Cardiac muscle cell (in vitro differentiated cells and primary cell): ENCODE data around the gene TOR4A. TPM values are rescaled to one million over a fixed set of nuclear protein-coding genes. Genes with fewer than 3 reads are reported as not detected.
"Not testable (repeated sequence)": the region's sequence is repeated elsewhere in the genome, so short reads cannot be mapped to it uniquely, and the experiment has no call there.

Experiments used
- DNase-seq, 2 donors: peaks; one replicate each; pipeline versions ENCODE4 v3.0.0 to v3.0.0-alpha.2; 2010 to 2017; ENCODE audit warnings: low read depth in 1 of 2, low spot score in 1 of 2
- H3K27ac ChIP-seq: fragments of 200-600 bp; sonication (generic); 2 replicates; pipeline ENCODE4 v1.5.1; 2016
- H3K27me3 ChIP-seq: fragments of 200-600 bp; sonication (generic); 2 replicates; pipeline ENCODE4 v1.6.0; 2016; ENCODE audit warnings: control low read depth
- H3K36me3 ChIP-seq: fragments of 200-600 bp; sonication (generic); 2 replicates; pipeline ENCODE4 v1.5.1; 2016; ENCODE audit warnings: control low read depth
- H3K4me1 ChIP-seq: fragments of 200-600 bp; sonication (generic); 2 replicates; pipeline ENCODE4 v1.8.1; 2017; ENCODE audit warnings: low read depth, mild to moderate bottlenecking, mixed run types
- H3K4me3 ChIP-seq: fragments of 200-600 bp; sonication (generic); 2 replicates; pipeline ENCODE4 v1.5.1; 2016; ENCODE audit warnings: mild to moderate bottlenecking
- H3K9me3 ChIP-seq: fragments of 200-600 bp; sonication (generic); 2 replicates; pipeline ENCODE4 v1.5.1; 2017; ENCODE audit warnings: low read depth, mild to moderate bottlenecking, control low read depth
- CTCF ChIP-seq: IDR thresholded peaks from 2 replicates; pipeline ENCODE4 v1.5.1; 2012; ENCODE audit warnings: low read depth, mild to moderate bottlenecking, low read length
- polyA plus RNA-seq: library from polyadenylated mRNA; unstranded; fragments of >200 nt; fragmentation: Nextera tagmentation; extraction: Ambion mirVana; gene quantifications from 2 replicates; pipeline ENCODE4 v1.2.1, GENCODE V29; 2016
- total RNA-seq: library from RNA; depleted of rRNA; stranded (reverse); fragments of >200 nt; gene quantifications from 2 replicates; pipeline ENCODE4 v1.2.3, GENCODE V29; 2016

Gene TOR4A
- total and polyA plus RNA-seq, 2 experiments from 2014 or later, result 18.5 to 51.4 TPM

DNA sequence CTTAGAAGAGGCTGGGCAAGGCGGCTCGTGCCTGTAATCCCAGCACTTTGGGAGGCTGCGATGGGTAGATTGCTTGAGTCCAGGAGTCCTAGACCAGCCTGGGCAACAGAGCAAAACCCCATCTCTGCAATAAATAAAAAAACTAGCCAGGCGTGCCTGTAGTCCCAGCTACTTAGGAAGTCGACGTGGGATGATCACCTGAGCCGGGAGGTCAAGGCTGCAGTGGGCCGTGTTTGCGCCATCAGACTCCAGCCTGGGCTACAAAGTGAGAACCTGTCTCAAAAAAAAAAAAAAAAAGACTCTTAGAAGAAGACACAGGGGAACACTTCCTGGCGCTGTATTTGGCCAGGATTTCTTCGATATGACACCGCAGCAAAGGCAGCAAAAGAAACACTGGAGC, 48.3 kb downstream of the TOR4A start:
- no peak overlapping the region for H3K4me3 ChIP-seq
- no peak overlapping the region for H3K27ac ChIP-seq
- no peaks in the 10 kb centered on the region for H3K4me1 ChIP-seq
- TF ChIP-seq CTCF, result no peak
- no peaks in the 10 kb centered on the region for H3K9me3 ChIP-seq
- H3K27me3 ChIP-seq, result no peaks in the 10 kb centered on the region
- H3K36me3 ChIP-seq, result no peaks in the 10 kb centered on the region
- DNase-seq, result no peak

DNA sequence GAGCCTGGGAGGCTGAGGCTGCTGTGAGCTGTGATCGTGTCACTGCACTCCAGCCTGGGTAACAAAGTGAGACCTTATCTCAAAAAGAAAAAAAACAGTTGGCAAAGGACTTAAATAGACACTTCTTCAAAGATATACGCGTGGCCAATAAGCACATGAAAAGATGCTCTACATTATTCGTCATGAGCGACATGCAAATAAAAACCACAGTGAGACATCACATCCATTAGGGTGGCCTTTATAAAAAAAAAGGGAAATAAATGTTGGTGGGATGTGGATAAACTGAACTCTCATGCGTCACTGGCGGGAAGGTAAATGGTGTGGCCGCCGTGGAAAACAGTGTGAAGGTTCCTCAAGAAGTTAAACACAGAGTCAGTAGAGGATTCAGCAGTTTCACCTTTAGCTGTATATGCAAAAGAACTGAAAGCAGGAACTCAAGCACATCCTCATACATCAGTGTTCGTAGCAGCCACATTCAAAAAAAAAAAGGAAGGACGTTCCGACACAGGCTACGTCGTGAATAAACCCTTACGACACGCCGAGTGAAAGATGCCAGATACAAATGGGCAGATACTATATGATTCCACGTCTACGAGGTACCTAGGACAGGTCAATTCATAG, 49.0 kb downstream of the TOR4A start:
- H3K36me3 ChIP-seq, result no peaks in the 10 kb centered on the region
- H3K27ac ChIP-seq, result no peak overlapping the region
- H3K9me3 ChIP-seq, result no peaks in the 10 kb centered on the region
- H3K4me1 ChIP-seq, result no peaks in the 10 kb centered on the region
- TF ChIP-seq CTCF, result no peak
- no peak overlapping the region for H3K4me3 ChIP-seq
- DNase-seq, result no peak
- H3K27me3 ChIP-seq, result no peaks in the 10 kb centered on the region

- H3K27me3 ChIP-seq, DNase-seq, H3K27ac ChIP-seq, H3K4me1 ChIP-seq, H3K4me3 ChIP-seq, H3K9me3 ChIP-seq, H3K36me3 ChIP-seq: not testable (repeated sequence)
Measured at GRCh38 chr9:137327641-137328550, 50.4 kb downstream of the TOR4A start.

- H3K27me3 ChIP-seq, H3K27ac ChIP-seq, H3K36me3 ChIP-seq, DNase-seq, H3K4me1 ChIP-seq, H3K4me3 ChIP-seq, H3K9me3 ChIP-seq: not testable (repeated sequence)
Measured at GRCh38 chr9:137329590-137329989, 52.1 kb downstream of the TOR4A start.

GRCh38 chr9:137330689-137331088, 53.2 kb downstream of the TOR4A start:
- Histone ChIP-seq H3K36me3 (no peaks in the 10 kb centered on the region), H3K27me3 (no peaks in the 10 kb centered on the region), H3K4me3 (no peak overlapping the region), H3K27ac (no peak overlapping the region), H3K9me3 (no peaks in the 10 kb centered on the region), H3K4me1 (no peaks in the 10 kb centered on the region)
- TF ChIP-seq CTCF, result no peak
- DNase-seq, result no peak

DNA sequence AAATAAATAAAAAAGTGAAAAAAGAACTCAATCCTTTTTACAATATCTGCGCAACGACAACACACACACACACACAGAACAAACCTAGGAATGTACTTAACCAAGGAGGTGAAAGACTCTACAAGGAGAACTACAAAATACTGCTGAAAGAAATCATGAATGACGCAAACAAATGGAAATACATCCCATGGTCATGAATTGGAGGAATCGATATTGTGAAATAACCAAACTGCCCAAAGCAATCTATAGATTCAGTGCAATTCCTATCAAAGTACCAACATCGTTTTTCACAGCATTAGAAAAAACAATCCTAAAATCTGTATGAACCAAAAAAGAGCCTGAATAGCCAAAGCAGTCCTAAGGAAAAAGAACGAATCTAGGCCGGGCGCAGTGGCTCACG, 54.4 kb downstream of the TOR4A start:
- Histone ChIP-seq H3K9me3 (no peaks in the 10 kb centered on the region), H3K4me1 (no peaks in the 10 kb centered on the region), H3K27me3 (no peaks in the 10 kb centered on the region), H3K4me3 (no peak overlapping the region), H3K36me3 (no peaks in the 10 kb centered on the region), H3K27ac (no peak overlapping the region)
- DNase-seq, result no peak
- TF ChIP-seq CTCF, result no peak

Other genes with a start within 250 kb of the TOR4A start
- 48.7 and 56.7 TPM in 2 replicates for gene ABCA2, start 249.5 kb upstream of the TOR4A start, total RNA-seq
- gene ABCA2, start 249.5 kb upstream of the TOR4A start, polyA plus RNA-seq, result 30.5 and 33.3 TPM in 2 replicates
- gene FUT7, start 245.6 kb upstream of the TOR4A start, total RNA-seq, result not detected in 2 replicates
- not detected in 2 replicates for gene FUT7, start 245.6 kb upstream of the TOR4A start, polyA plus RNA-seq
- gene NPDC1, start 231.5 kb upstream of the TOR4A start, total RNA-seq, result 40.8 and 65.1 TPM in 2 replicates
- 83.5 and 94.9 TPM in 2 replicates for gene NPDC1, start 231.5 kb upstream of the TOR4A start, polyA plus RNA-seq
- not detected in 2 replicates for gene ENTPD2, start 223.7 kb upstream of the TOR4A start, total RNA-seq
- not detected in 2 replicates for gene ENTPD2, start 223.7 kb upstream of the TOR4A start, polyA plus RNA-seq
- gene SAPCD2, start 207.2 kb upstream of the TOR4A start, total RNA-seq, result 6.3 and 42.1 TPM in 2 replicates
- 4.7 and 28.3 TPM in 2 replicates for gene SAPCD2, start 207.2 kb upstream of the TOR4A start, polyA plus RNA-seq
- 5.8 and 13.3 TPM in 2 replicates for gene UAP1L1, start 200.2 kb upstream of the TOR4A start, total RNA-seq
- 9.9 and 17.9 TPM in 2 replicates for gene UAP1L1, start 200.2 kb upstream of the TOR4A start, polyA plus RNA-seq
- 59.4 and 73.3 TPM in 2 replicates for gene MAN1B1, start 190.7 kb upstream of the TOR4A start, total RNA-seq
- gene MAN1B1, start 190.7 kb upstream of the TOR4A start, polyA plus RNA-seq, result 67.6 and 86.7 TPM in 2 replicates
- gene DPP7, start 163.0 kb upstream of the TOR4A start, total RNA-seq, result 125 and 144 TPM in 2 replicates
- 202 and 204 TPM in 2 replicates for gene DPP7, start 163.0 kb upstream of the TOR4A start, polyA plus RNA-seq
- 0.03 TPM in 1 of 2 replicates, not detected in the other for gene GRIN1, start 138.6 kb upstream of the TOR4A start, total RNA-seq
- gene GRIN1, start 138.6 kb upstream of the TOR4A start, polyA plus RNA-seq, result 0.22 and 0.49 TPM in 2 replicates
- not detected in 2 replicates for gene LRRC26, start 107.7 kb upstream of the TOR4A start, total RNA-seq
- 1.4 and 2.3 TPM in 2 replicates for gene LRRC26, start 107.7 kb upstream of the TOR4A start, polyA plus RNA-seq
- not detected in 2 replicates for gene TMEM210, start 105.7 kb upstream of the TOR4A start, total RNA-seq
- not detected in 2 replicates for gene TMEM210, start 105.7 kb upstream of the TOR4A start, polyA plus RNA-seq
- gene ANAPC2, start 89.2 kb upstream of the TOR4A start, total RNA-seq, result 29.8 and 42.8 TPM in 2 replicates
- gene ANAPC2, start 89.2 kb upstream of the TOR4A start, polyA plus RNA-seq, result 15.5 and 17.9 TPM in 2 replicates
- 64.5 and 90.3 TPM in 2 replicates for gene SSNA1, start 89.0 kb upstream of the TOR4A start, total RNA-seq
- gene SSNA1, start 89.0 kb upstream of the TOR4A start, polyA plus RNA-seq, result 77.9 and 110 TPM in 2 replicates
- gene TPRN, start 77.0 kb upstream of the TOR4A start, total RNA-seq, result 26.4 and 31.2 TPM in 2 replicates
- gene TPRN, start 77.0 kb upstream of the TOR4A start, polyA plus RNA-seq, result 34.7 and 44.8 TPM in 2 replicates
- gene TMEM203, start 72.1 kb upstream of the TOR4A start, total RNA-seq, result 44.7 and 50.0 TPM in 2 replicates
- gene TMEM203, start 72.1 kb upstream of the TOR4A start, polyA plus RNA-seq, result 86.6 and 99.2 TPM in 2 replicates
- 13.1 and 17.5 TPM in 2 replicates for gene NDOR1, start 72.0 kb upstream of the TOR4A start, total RNA-seq
- 9.1 and 18.1 TPM in 2 replicates for gene NDOR1, start 72.0 kb upstream of the TOR4A start, polyA plus RNA-seq
- gene RNF208, start 55.5 kb upstream of the TOR4A start, total RNA-seq, result 19.3 and 23.1 TPM in 2 replicates
- gene RNF208, start 55.5 kb upstream of the TOR4A start, polyA plus RNA-seq, result 6.1 and 8.1 TPM in 2 replicates
- 5.8 and 7.0 TPM in 2 replicates for gene CYSRT1, start 52.6 kb upstream of the TOR4A start, total RNA-seq
- gene CYSRT1, start 52.6 kb upstream of the TOR4A start, polyA plus RNA-seq, result 3.1 and 6.6 TPM in 2 replicates
- gene RNF224, start 50.2 kb upstream of the TOR4A start, total RNA-seq, result 0.32 TPM in 1 of 2 replicates, not detected in the other
- 0.12 TPM in 1 of 2 replicates, not detected in the other for gene RNF224, start 50.2 kb upstream of the TOR4A start, polyA plus RNA-seq
- gene SLC34A3, start 46.8 kb upstream of the TOR4A start, total RNA-seq, result 0.25 TPM in 1 of 2 replicates, not detected in the other
- gene SLC34A3, start 46.8 kb upstream of the TOR4A start, polyA plus RNA-seq, result 0.24 TPM in 1 of 2 replicates, not detected in the other
- 412 and 540 TPM in 2 replicates for gene TUBB4B, start 36.4 kb upstream of the TOR4A start, total RNA-seq
- 745 and 845 TPM in 2 replicates for gene TUBB4B, start 36.4 kb upstream of the TOR4A start, polyA plus RNA-seq
- 0.95 TPM in 1 of 2 replicates, not detected in the other for gene STPG3, start 26.4 kb upstream of the TOR4A start, total RNA-seq
- 3.2 and 3.3 TPM in 2 replicates for gene STPG3, start 26.4 kb upstream of the TOR4A start, polyA plus RNA-seq
- gene NELFB, start 22.4 kb upstream of the TOR4A start, total RNA-seq, result 68.6 and 78.2 TPM in 2 replicates
- 73.3 and 87.6 TPM in 2 replicates for gene NELFB, start 22.4 kb upstream of the TOR4A start, polyA plus RNA-seq
- 8.8 and 16.5 TPM in 2 replicates for gene NRARP, start 24.5 kb downstream of the TOR4A start, total RNA-seq
- gene NRARP, start 24.5 kb downstream of the TOR4A start, polyA plus RNA-seq, result 8.7 and 12.6 TPM in 2 replicates
- 14.3 and 72.1 TPM in 2 replicates for gene EXD3, start 145.4 kb downstream of the TOR4A start, total RNA-seq
- 32.3 and 52.4 TPM in 2 replicates for gene EXD3, start 145.4 kb downstream of the TOR4A start, polyA plus RNA-seq
- gene NOXA1, start 145.7 kb downstream of the TOR4A start, total RNA-seq, result 6.8 and 12.0 TPM in 2 replicates
- 8.1 and 14.9 TPM in 2 replicates for gene NOXA1, start 145.7 kb downstream of the TOR4A start, polyA plus RNA-seq
- 0.51 and 0.56 TPM in 2 replicates for gene ENTPD8, start 163.6 kb downstream of the TOR4A start, total RNA-seq
- gene ENTPD8, start 163.6 kb downstream of the TOR4A start, polyA plus RNA-seq, result 0.15 and 1.7 TPM in 2 replicates
- gene NSMF, start 181.6 kb downstream of the TOR4A start, total RNA-seq, result 75.6 and 107 TPM in 2 replicates
- 73.0 and 113 TPM in 2 replicates for gene NSMF, start 181.6 kb downstream of the TOR4A start, polyA plus RNA-seq